CD4-positive, alpha-beta T cell treated with Interleukin-6 for 4 hours (primary cell): ENCODE data around the gene ACSS1.
A peak's percentile ranks its signal among the peaks of the same experiment; 100 is the strongest.

Source experiments
- DNase-seq: peaks from one replicate; pipeline ENCODE4 v3.0.0-alpha.2; 2020; ENCODE audit warnings: mixed read lengths

The ACSS1 gene

DNA sequence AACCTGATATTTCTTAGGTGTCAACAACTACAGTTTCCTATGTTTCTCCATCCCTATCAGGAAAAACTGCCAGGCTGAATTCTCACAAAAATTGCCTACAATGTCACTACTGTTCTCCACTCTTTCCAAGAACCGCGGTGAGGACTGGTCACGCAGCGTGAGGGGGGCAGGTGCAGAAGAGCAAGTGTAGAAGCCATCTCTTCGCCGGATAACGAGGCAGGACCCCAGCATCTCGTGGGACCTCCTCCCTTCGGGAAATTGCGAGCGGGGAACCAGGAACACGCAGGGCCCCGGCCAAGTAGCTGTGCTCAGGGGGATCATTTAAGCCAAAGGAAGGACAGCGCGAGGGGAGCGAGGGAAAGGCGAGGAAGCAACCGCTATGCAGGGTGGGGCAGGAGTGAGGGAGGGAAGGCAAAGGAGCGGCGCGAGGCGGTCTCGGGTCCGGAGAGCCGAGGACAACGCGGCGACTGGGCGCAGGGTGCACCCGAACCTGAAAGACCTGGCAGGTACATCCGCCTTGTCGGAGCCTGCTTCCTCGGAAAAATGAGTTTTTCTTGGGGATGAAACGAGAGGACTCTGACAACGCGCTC lies 65.9 kb downstream of the ACSS1 start:
- DNase-seq = no peak

GRCh38 chr20:24990810-24991252 lies 67.1 kb downstream of the ACSS1 start:
- no peak for DNase-seq

DNA sequence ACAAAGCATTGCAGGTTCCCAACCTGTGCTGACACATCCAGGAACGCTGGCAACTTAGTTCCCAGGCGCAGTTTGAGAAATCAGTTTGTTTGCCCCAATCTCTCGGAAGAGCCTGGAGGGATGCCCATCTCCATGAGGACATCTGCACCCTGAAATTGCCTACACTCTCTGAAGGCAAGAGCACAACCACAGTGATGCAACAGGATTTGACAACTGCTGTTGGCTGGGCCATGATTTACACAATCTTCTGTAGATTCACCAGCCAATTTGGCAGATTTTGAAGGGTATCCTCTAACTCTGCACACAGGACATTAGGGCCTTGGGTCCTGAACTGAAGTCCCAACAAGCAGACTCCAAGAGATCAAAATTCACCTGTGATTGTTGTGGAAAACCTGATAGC lies 68.8 kb downstream of the ACSS1 start:
- no peak for DNase-seq

DNA sequence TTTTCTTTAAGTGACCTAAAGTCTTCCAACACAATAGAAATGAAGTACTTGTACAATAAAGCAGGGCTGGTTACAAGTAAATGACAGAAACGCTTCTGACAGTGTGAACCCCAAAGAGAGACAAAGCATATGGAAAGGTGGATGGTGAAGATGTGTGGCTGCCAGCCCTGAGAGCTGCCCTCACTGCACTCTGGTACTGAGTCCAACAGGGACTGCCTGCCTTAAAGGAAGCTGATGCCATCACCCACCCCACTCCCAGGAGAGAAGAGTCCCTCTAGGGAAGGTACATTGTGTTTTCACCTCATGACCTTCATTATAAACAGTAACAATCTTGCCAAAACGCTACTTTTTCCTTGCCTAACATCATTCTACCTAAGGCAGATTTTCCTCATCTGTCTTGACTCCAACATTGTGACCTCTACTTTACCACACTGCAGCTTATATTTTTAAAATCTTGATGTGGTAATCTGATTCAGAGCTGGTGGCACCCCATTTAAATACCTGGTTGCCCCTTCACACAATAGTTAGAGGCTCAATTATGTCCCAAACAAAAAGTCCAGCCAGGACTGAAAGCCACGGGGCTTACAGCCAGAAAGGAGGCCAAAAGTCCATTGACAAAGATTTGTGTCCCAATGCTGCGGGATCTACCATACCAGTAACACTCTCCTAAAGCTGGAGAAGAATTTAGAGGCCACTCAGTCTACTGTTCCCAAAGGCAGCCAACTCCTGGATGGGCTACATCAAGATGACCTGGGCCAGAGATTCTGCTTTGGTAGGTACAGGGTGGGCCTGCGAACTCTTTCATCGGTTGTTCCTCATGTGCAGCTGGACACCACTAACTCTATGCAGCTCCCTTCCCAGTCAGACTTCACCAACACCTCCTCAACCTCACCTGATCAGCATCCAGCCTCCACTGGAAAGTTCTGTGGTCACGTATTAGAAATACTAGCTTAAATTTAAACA lies 69.8 kb downstream of the ACSS1 start:
- DNase-seq = no peak

DNA sequence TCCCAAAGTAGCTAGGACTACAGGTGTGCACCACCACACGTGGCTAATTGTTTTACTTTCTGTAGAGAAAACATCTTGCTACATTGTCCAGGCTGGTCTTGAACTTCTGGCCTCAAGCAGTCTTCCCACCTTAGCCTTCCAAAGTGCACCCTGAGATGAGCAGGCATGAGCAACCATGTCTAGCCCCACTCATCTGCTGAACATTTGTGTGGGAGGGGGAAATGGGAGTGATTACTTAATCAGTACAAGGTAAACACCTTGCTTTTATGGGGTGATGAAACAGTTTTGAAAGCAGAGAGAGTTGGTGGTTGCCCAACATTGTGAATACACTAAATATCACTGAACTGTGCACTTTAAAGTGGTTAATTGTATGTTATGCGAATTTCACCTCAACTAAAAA lies 70.7 kb downstream of the ACSS1 start:
- DNase-seq = no peak

- no peak for DNase-seq
These were observed 71.4 kb downstream of the ACSS1 start for GRCh38 chr20:24986436-24987015.

DNA sequence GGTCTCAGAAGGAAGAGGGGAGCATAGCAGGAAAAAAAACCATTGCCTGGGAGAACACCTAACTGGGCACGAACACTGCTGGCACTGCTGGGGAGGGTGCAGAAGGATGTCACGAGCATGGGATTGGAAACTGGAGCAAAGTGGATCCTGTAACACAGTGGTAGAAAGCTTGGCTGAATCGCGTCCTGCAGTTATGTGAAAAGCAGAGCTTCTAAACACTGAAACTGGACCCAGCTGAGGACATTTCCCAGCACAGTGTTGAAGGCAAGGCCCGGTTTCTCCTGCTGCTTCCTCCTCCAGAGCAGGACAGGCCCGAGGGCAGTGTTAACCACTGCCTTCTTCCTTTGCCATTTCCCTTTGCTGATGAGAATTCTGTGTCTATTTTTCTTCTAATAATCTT lies 72.1 kb downstream of the ACSS1 start:
- DNase-seq = no peak

DNA sequence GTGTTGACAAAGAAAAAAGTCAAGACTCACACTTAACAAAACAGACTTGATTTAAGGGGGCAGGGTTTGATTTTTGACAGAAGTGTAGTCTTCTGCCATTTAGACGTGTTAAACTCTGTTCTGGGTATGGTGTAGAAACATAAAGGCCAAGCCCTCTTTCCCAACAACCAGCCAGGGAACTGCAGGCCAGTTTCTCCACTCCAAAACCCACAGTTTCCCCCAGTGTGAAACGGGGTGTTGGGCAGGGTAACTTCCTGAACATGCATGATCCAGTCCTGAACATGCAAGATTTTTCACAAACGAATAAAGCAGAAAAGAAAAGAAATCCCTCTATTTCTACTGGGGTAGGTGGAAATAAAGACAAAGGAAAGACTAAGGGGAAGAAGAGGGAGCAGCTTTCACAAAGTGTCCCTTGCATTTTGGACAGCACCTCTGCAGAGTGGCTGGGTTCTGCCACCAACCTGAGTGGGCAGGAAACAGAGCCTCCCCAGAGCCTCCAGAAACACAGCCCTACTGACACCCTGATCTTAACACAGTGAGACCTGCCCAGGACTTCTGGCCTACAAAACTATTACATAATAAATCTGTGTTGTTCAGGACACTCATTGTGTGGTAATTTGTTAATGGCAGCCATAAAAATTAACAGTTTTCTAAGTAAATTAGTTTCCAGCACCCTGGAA lies 72.8 kb downstream of the ACSS1 start:
- no peak for DNase-seq

GRCh38 chr20:24983896-24984295 lies 74.0 kb downstream of the ACSS1 start:
- DNase-seq = no peak

DNA sequence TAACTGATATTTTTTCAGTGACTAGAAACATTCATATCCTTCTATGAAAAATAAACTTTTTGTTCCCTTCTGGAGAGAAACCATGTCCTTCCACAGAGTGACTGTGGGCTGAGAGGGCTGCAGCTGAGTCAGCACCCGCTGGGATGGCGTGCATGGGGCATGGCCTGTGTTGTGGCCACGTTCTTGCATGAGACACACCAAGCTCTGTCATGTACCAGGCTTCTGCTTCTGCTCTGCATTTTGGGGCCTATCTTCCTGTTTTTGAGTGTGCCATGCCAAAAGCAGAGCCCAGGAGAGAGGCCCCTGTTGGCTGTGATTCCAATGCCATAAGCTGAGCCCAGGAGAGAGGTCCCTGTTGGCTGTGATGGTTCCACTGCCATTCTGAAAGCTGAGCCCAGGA lies 76.1 kb downstream of the ACSS1 start:
- DNase-seq = peak; percentile 10

- no peak for DNase-seq
These were observed 76.7 kb downstream of the ACSS1 start for GRCh38 chr20:24981282-24981681.

DNA sequence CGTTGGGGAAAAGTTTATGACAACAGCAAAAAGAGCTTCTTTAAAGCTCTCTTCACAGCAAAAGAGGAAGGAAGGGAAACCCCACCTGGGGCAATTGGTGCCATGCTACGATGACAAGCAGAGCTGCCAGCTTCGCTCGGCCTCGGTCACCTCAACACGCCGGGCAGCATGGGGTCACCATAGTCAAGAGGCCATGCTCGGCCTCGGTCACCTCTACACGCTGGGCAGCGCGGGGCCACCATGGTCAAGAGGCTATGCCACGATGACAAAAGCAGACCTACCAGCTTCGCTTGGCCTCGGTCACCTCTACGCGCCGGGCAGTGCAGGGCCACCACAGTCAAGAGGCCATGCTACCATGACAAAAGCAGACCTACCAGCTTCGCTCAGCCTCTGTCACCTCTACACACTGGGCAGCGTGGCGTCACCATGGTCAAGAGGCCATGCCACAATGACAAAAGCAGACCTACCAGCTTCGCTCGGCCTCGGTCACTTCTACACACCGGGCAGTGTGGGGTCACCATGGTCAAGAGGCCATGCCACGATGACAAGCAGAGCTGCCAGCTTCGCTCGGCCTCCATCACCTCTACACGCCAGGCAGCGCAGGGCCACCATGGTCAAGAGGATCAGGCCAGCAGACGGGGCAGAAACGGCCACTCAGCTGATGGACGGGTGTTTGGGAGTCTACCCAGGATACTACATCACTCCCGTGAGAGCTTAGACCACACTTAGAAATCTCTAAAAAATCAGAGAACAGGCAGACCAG lies 77.5 kb downstream of the ACSS1 start:
- DNase-seq = no peak

GRCh38 chr20:24979036-24979960 lies 78.6 kb downstream of the ACSS1 start:
- no peak for DNase-seq

GRCh38 chr20:24978513-24978912 lies 79.4 kb downstream of the ACSS1 start:
- no peak for DNase-seq

- DNase-seq = no peak
These were observed 80.1 kb downstream of the ACSS1 start for GRCh38 chr20:24977797-24978196.

DNA sequence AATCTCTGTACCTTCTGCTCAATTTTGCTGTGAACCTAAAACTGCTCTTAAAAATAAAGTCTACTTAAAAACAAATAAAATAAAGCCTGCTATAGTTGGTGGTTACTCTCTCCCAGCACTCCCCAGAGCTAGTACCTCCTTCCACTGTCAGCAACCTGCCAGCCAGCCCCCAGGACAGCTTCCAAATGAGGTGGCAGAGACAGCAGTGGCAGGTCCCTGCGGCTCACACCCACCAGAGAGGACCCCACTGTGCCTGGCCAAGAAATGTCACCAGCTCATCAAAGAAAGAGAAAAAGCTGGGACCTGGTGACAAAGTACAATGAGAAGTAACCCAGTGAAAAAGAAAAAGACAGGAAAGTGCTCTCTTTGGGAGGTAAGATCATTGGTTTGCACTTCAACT lies 80.6 kb downstream of the ACSS1 start:
- DNase-seq = no peak

DNA sequence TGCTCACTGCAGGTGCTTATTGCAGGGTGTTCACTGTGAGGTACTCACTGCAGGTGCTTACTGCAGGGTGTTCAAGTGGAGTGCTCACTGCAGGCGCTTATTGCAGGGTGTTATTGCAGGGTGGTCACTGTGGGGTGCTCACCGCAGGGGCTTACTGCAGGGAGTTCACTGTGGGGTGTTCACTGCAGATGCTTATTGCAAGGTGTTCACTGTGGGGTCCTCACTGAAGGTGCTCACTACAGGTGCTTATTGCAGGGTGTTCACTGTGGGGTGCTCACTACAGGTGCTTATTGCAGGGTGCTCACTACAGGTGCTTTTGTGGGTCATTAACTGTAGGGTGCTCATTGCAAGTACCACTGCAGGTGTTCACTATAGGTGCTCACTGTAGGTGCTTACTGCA lies 85.6 kb downstream of the ACSS1 start:
- no peak for DNase-seq

DNA sequence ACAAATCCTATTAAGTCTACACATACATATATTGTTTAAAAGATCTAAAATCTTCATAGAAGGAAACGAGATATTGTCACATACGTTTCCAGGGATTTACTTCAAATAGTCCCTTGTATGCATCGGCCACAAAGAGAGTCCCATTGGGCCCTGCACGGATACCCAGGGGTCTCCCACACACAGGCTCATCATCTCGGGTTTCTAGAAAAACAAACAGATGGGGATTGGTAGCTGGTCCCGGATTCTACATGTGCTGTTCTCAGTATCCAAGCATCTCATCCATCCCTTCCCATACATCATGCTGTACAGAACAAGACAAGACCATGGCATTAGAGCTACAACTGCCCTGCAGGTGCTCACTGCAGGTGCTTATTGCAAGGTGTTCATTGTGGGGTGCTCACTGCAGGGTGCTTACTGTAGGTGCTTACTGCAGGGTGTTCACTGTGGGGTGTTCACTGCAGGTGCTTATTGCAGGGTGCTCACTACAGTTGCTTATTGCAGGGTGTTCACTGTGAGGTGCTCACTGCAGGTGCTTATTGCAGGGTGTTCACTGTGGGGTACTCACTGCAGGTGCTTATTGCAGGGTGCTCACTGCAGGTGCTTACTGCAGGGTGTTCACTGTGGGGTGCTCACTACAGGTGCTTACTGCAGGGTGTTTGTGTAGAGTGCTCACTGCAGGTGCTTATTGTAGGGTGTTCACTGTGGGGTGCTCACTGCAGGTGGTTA lies 86.4 kb downstream of the ACSS1 start:
- DNase-seq = no peak

GRCh38 chr20:24970754-24971153 lies 87.2 kb downstream of the ACSS1 start:
- no peak for DNase-seq

DNA sequence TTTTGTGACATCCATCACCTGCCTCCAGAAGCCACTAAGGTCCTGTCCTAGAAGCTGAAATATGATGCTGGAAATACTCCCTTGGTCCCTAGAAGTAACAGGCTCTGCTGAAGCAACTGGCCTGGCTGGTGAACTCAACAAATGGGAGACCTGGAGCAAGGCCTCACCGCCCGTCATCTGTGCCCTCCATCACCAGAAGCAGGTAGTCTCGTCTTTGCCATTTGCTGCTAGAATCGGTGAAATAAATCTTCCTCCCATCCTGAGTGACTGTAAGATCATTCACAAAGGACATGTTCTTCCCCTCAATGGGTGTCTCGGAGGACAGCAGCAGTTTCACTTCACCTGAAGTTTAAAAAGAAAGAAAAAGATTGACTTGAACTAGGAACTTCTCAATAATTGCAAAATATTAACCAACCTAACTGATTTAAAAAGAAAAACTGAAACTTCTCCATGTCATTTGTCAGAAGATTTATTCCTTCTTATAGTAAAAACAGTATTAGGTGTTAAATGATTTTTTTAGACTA lies 87.8 kb downstream of the ACSS1 start:
- no peak for DNase-seq
